H1 (cell line): Measurements from ENCODE around the gene LENG1. TPM values are rescaled to one million over a fixed set of nuclear protein-coding genes. Genes with fewer than 3 reads are reported as not detected.

Experiments
- MAFK ChIP-seq: IDR thresholded peaks from 2 replicates; pipeline ENCODE4 v1.6.1; 2012; ENCODE audit warnings: low read depth, mild to moderate bottlenecking, improper control_type of control experiment, low read length
- polyA plus RNA-seq, 7 experiments: library from polyadenylated mRNA; depleted of rRNA in 3 of 7; stranded (reverse) in 5 of 7; unstranded in 2 of 7; fragments of >200 nt in 5 of 7; fragments of 200-250 nt in 2 of 7; gene quantifications; 1 replicate in 5 of 7; 2 replicates in 1 of 7; 4 replicates in 1 of 7; pipeline versions ENCODE4 v1.2.1 to v1.2.3, GENCODE V29; 2011 to 2013; ENCODE audit warnings: missing spikeins in 2 of 7, mixed read lengths in 2 of 7
- total RNA-seq: library from RNA; stranded (reverse); fragmentation: NEBNext Ultra II Directional; extraction: Animal tissue kit (Norgen Biotek cat#: 25700); gene quantifications from 2 replicates; pipeline ENCODE4 v1.2.1, GENCODE V29; 2021
- TF ChIP-seq, protein P1 (sequence below): IDR thresholded peaks from 2 replicates; pipeline ENCODE4 v1.6.1; 2012; ENCODE audit warnings: inconsistent platforms

LENG1 gene
- total and polyA plus RNA-seq, 2 of the 8 experiments (the other 6 are each of a cell fraction or from before 2014, with no cell fraction given), result 1.2 to 4.4 TPM

DNA sequence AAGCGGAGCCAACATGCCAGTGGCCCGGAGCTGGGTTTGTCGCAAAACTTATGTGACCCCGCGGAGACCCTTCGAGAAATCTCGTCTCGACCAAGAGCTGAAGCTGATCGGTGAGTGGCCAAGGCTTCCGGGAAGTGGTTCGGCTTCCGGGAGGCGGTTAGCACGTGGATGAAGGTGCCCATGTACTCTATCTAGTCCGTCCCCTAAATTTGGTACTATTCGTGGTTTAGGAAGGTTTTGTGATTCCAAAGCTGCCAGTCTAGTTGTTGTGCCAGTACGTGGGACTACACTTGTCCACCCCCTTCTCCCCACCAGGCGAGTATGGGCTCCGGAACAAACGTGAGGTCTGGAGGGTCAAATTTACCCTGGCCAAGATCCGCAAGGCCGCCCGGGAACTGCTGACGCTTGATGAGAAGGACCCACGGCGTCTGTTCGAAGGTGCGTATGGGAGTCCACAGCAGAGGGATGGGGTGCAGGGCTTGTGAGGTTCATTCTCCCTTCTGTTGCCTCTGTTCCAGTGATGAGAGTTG, 41.7 kb upstream of the LENG1 start (continued):
- TF ChIP-seq, protein P1, sequence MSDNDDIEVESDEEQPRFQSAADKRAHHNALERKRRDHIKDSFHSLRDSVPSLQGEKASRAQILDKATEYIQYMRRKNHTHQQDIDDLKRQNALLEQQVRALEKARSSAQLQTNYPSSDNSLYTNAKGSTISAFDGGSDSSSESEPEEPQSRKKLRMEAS, result no peak
- TF ChIP-seq MAFK, result no peak
